Adrenal gland (tissue), 5 donors: ENCODE measurements around the gene SNRNP70.

Source experiments
- POLR2A ChIP-seq, 2 donors: fragments of 450-650 bp; IDR thresholded peaks; one replicate each; pipeline ENCODE4 v1.6.1; 2017; ENCODE audit warnings: antibody characterized with exemption in 2 of 2, mild to moderate bottlenecking in 2 of 2, moderate library complexity in 1 of 2
- TF ChIP-seq, protein P1 (sequence below), 6 experiments: fragments of 450-650 bp in 4 of 6; fragments of 200-600 bp in 2 of 6; sonication (generic) in 1 of 6; IDR thresholded peaks; 1 replicate in 5 of 6; 2 replicates in 1 of 6; pipeline versions ENCODE4 v1.5.1 to v1.8.0; 2016 to 2021; ENCODE audit warnings: antibody characterized with exemption in 6 of 6, mild to moderate bottlenecking in 2 of 6, moderate library complexity in 1 of 6
- donor health status: DM: no; HTN: no; CAD: no.

DNA sequence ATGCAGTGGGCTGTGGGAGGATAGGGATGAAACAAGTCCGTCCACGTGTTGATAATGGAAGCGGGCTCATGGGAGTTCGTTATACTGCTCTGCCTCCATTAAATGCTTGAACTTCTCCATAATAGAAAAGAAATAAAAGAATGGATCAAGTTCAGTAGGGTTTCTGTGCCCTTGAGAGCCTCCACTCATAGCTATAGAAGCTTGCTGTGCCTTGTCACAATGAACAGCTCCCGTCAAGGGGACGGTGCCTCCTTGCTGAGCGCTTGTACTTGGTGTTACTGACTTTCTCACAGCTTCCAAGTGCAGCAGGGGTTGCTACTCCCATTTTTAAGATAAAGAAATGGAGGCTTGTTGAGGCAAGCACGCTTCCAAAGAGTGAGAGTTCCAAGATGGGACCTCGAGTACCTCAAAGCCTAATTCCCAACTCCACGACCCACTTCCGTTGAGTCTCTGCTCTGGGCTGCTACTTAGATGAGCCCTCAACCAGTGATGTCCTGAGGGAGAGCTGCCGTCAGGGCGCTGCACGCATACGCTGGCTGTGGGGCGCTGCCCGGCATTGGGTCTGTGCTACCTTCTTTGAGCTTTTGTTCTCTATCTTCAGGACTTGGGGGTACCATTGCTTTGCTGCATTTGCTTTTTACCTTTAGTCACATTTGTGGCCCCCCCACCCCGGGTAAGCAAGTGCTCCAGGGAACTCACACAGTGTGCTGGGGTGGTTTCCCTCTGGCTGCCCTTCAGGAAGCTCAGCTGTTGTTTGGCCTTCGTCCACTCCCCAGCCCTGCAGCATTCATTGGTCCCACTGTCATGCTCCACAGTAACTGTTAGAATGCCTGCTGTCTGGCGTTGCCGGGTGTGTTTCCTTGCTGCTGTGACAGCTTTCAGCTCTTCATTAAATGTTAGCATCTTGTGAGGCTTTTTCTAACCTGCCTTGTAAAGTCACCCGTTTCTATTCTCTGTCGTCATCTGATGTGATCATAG, 9.5 kb downstream of the SNRNP70 start:
- TF ChIP-seq, protein P1, sequence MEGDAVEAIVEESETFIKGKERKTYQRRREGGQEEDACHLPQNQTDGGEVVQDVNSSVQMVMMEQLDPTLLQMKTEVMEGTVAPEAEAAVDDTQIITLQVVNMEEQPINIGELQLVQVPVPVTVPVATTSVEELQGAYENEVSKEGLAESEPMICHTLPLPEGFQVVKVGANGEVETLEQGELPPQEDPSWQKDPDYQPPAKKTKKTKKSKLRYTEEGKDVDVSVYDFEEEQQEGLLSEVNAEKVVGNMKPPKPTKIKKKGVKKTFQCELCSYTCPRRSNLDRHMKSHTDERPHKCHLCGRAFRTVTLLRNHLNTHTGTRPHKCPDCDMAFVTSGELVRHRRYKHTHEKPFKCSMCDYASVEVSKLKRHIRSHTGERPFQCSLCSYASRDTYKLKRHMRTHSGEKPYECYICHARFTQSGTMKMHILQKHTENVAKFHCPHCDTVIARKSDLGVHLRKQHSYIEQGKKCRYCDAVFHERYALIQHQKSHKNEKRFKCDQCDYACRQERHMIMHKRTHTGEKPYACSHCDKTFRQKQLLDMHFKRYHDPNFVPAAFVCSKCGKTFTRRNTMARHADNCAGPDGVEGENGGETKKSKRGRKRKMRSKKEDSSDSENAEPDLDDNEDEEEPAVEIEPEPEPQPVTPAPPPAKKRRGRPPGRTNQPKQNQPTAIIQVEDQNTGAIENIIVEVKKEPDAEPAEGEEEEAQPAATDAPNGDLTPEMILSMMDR (IDR thresholded peaks at IDR 0.05), result no peak
- no peak for TF ChIP-seq POLR2A (IDR thresholded peaks at IDR 0.05)
